ENCODE measurements around the gene MTR.

DNA sequence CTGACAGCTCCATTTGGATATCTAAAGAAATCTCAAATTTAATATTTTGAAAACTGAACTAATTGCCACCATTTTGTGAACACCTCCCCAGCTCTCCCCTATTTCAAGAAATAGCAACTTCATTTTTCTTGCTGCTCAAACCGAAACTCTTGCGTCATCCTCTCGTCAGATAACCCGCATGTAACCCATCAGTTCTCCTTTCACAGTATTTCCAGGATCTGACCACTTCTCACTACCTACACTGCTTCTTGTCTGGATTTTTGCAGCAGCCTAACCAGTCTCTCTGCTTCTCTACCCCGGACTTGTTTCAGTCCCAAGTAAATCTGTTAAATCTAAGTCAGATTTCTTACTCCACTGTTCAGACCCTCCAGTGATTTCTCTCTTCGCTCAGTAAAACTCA lies 75.6 kb downstream of the MTR start:
- TF ChIP-seq, protein P1, sequence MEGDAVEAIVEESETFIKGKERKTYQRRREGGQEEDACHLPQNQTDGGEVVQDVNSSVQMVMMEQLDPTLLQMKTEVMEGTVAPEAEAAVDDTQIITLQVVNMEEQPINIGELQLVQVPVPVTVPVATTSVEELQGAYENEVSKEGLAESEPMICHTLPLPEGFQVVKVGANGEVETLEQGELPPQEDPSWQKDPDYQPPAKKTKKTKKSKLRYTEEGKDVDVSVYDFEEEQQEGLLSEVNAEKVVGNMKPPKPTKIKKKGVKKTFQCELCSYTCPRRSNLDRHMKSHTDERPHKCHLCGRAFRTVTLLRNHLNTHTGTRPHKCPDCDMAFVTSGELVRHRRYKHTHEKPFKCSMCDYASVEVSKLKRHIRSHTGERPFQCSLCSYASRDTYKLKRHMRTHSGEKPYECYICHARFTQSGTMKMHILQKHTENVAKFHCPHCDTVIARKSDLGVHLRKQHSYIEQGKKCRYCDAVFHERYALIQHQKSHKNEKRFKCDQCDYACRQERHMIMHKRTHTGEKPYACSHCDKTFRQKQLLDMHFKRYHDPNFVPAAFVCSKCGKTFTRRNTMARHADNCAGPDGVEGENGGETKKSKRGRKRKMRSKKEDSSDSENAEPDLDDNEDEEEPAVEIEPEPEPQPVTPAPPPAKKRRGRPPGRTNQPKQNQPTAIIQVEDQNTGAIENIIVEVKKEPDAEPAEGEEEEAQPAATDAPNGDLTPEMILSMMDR (IDR thresholded peaks at IDR 0.05; ENCODE audit: low read length) = no peak
- no peak for TF ChIP-seq EZH2 (IDR thresholded peaks at IDR 0.05; ENCODE audit: borderline replicate concordance, low read length)
